ENCODE measurements around the gene TLR10. TPM values are rescaled to one million over a fixed set of nuclear protein-coding genes. Genes with fewer than 3 reads are reported as not detected.
A peak's percentile ranks its signal among the peaks of the same experiment; 100 is the strongest.
"Not testable (repeated sequence)": the region's sequence is repeated elsewhere in the genome, so short reads cannot be mapped to it uniquely, and the experiment has no call there.

The TLR10 gene
- total RNA-seq, 1 donor from 2014 or later, result not detected

- no peaks in the 10 kb centered on the region for H3K9me3 Mint-ChIP-seq (ENCODE audit: unreplicated experiment)
- TF ChIP-seq CTCF (IDR thresholded peaks at IDR 0.05; ENCODE audit: partially characterized antibody, unreplicated experiment), result no peak
- no peaks in the 10 kb centered on the region for H3K4me1 Mint-ChIP-seq (ENCODE audit: low read depth, unreplicated experiment)
- H3K27me3 Mint-ChIP-seq (ENCODE audit: unreplicated experiment), result no peaks in the 10 kb centered on the region
- DNase-seq, result no peak
- no peak overlapping the region for H3K27ac Mint-ChIP-seq (ENCODE audit: unreplicated experiment)
- H3K4me3 Mint-ChIP-seq (ENCODE audit: unreplicated experiment), result no peak overlapping the region
- H3K36me3 Mint-ChIP-seq (ENCODE audit: unreplicated experiment), result peaks cover 4% of the 10 kb centered on the region
These were observed 932 bp downstream of the TLR10 start for GRCh38 chr4:38781854-38782261.

- Mint-ChIP-seq H3K4me1 (ENCODE audit: low read depth, unreplicated experiment) (no peaks in the 10 kb centered on the region), H3K36me3 (ENCODE audit: unreplicated experiment) (peaks cover 4% of the 10 kb centered on the region), H3K27me3 (ENCODE audit: unreplicated experiment) (no peaks in the 10 kb centered on the region), H3K9me3 (ENCODE audit: unreplicated experiment) (no peaks in the 10 kb centered on the region), H3K27ac (ENCODE audit: unreplicated experiment) (no peak overlapping the region), H3K4me3 (ENCODE audit: unreplicated experiment) (no peak overlapping the region)
- DNase-seq, result no peak
- TF ChIP-seq CTCF (IDR thresholded peaks at IDR 0.05; ENCODE audit: partially characterized antibody, unreplicated experiment), result peak; percentile 2
These were observed 1.8 kb downstream of the TLR10 start for GRCh38 chr4:38780833-38781484.

- no peak for DNase-seq
- H3K4me1 Mint-ChIP-seq (ENCODE audit: low read depth, unreplicated experiment), result no peaks in the 10 kb centered on the region
- no peaks in the 10 kb centered on the region for H3K9me3 Mint-ChIP-seq (ENCODE audit: unreplicated experiment)
- H3K27ac Mint-ChIP-seq (ENCODE audit: unreplicated experiment), result no peak overlapping the region
- H3K36me3 Mint-ChIP-seq (ENCODE audit: unreplicated experiment), result peaks cover 4% of the 10 kb centered on the region
- no peak for TF ChIP-seq CTCF (IDR thresholded peaks at IDR 0.05; ENCODE audit: partially characterized antibody, unreplicated experiment)
- no peak overlapping the region for H3K4me3 Mint-ChIP-seq (ENCODE audit: unreplicated experiment)
- H3K27me3 Mint-ChIP-seq (ENCODE audit: unreplicated experiment), result no peaks in the 10 kb centered on the region
These were observed 3.0 kb downstream of the TLR10 start for GRCh38 chr4:38779790-38780189.

- DNase-seq; H3K4me1 Mint-ChIP-seq (ENCODE audit: low read depth, unreplicated experiment); H3K27me3 Mint-ChIP-seq (ENCODE audit: unreplicated experiment); H3K4me3 Mint-ChIP-seq (ENCODE audit: unreplicated experiment); H3K9me3 Mint-ChIP-seq (ENCODE audit: unreplicated experiment); H3K27ac Mint-ChIP-seq (ENCODE audit: unreplicated experiment); H3K36me3 Mint-ChIP-seq (ENCODE audit: unreplicated experiment): not testable (repeated sequence)
These were observed 4.9 kb downstream of the TLR10 start for GRCh38 chr4:38777925-38778324.

GRCh38 chr4:38775326-38775725 is 7.5 kb downstream of the TLR10 start:
- Mint-ChIP-seq H3K36me3 (ENCODE audit: unreplicated experiment) (no peaks in the 10 kb centered on the region), H3K27me3 (ENCODE audit: unreplicated experiment) (no peaks in the 10 kb centered on the region), H3K4me3 (ENCODE audit: unreplicated experiment) (no peak overlapping the region), H3K9me3 (ENCODE audit: unreplicated experiment) (no peaks in the 10 kb centered on the region), H3K4me1 (ENCODE audit: low read depth, unreplicated experiment) (no peaks in the 10 kb centered on the region), H3K27ac (ENCODE audit: unreplicated experiment) (no peak overlapping the region)
- TF ChIP-seq CTCF (IDR thresholded peaks at IDR 0.05; ENCODE audit: partially characterized antibody, unreplicated experiment), result no peak
- no peak for DNase-seq

Measured in glutamatergic neuron (in vitro differentiated cells).